Stimulated activated CD8-positive, alpha-beta memory T cell treated with anti-CD3 and anti-CD28 coated beads, Interleukin-15, amount 100 ng/mL, for 4 hours (primary cell): ENCODE data around the gene FNTB.

Experiments
- DNase-seq, 2 donors: peaks; one replicate each; pipeline ENCODE4 v3.0.0-alpha.2; 2020; ENCODE audit warnings: low read depth in 2 of 2

Gene FNTB, protein sequence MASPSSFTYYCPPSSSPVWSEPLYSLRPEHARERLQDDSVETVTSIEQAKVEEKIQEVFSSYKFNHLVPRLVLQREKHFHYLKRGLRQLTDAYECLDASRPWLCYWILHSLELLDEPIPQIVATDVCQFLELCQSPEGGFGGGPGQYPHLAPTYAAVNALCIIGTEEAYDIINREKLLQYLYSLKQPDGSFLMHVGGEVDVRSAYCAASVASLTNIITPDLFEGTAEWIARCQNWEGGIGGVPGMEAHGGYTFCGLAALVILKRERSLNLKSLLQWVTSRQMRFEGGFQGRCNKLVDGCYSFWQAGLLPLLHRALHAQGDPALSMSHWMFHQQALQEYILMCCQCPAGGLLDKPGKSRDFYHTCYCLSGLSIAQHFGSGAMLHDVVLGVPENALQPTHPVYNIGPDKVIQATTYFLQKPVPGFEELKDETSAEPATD

DNA sequence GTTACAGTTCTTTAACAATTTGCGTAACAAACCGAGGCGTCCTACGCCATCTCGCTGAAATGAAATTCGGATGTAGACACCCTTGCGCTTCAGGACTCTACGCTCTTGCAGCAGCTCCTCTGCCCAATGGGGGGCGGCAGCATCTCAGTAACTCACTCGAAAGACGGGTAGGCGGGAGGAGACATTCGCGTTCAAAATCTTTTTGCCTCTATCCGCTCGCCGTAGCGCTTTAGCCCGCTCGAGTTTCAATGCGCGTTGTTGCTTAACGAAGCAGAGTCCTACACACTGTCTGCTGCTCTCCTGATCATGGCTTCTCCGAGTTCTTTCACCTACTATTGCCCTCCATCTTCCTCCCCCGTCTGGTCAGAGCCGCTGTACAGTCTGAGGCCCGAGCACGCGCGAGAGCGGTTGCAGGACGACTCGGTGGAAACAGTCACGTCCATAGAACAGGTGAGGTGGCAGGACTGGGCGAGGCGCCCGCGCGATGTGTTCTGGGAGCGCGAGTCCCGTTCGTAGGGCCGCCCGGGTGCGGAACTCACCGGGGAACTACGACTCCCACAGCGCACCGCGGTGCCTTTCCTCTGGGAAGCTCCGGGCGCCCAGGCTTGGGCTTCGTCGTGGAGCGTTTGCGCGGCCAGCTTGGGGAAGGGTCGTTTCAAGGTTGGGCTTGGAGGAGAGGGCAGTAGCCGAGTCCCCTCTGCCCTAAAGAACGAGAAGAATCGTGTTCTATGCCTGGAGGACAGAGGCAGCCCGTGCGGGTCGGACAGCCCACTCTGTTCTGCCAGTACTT lies at the start of gene FNTB:
FNTB (plus strand) TSS at position 248 of the 790 bp plus-strand sequence; CDS start at position 307, 59 bp downstream.
- DNase-seq: peak; percentile 84 to 88

DNA sequence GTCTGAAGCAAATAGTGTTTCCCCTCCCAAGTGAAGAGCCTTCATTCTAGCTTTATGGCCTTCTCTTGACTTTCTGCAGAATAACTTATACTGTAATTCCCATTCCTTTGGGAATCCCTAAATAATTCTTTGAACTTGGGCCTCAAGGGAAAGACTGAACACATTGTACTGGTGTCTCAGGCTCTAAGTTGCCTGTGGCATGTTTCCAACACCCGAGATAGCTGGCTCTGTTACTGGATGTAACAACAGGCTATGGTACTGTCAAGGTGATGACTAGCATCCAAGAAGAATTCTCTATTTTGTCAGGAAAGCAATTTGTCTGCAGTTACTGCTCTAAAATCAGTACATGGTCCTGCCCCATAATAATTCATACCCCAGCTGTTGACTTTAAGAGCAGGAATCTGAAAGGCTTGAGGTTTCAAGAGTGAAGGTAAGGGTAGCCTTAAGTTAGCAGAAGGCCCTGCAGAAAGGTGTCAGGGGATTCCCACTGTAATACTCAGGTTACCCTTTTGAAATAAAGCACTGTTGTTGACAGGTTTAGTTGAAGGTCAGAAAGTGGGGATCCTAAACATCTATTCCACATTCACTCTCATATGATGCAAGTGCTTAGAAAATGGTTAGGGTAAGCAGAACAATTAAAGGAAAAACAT lies 49.4 kb upstream of the FNTB start:
- no peak for DNase-seq

DNA sequence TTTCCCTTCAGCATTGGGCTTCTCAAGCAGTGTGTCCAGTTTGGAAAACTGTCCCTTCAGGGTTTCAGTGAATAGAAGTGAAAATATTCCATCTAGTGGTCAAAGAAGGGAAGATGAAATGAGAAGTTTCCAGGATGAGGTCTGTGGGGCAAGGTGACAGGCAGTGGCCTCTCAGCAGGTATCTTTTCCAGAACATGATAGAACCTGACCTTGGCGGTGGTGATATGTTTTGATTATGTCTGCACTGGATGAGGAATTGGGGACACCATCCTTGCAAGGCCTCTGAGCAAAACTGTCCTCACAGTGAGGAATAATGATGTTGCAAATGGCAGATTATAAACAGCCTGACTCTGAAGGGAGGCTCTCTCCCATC lies 48.9 kb upstream of the FNTB start:
- no peak for DNase-seq

DNA sequence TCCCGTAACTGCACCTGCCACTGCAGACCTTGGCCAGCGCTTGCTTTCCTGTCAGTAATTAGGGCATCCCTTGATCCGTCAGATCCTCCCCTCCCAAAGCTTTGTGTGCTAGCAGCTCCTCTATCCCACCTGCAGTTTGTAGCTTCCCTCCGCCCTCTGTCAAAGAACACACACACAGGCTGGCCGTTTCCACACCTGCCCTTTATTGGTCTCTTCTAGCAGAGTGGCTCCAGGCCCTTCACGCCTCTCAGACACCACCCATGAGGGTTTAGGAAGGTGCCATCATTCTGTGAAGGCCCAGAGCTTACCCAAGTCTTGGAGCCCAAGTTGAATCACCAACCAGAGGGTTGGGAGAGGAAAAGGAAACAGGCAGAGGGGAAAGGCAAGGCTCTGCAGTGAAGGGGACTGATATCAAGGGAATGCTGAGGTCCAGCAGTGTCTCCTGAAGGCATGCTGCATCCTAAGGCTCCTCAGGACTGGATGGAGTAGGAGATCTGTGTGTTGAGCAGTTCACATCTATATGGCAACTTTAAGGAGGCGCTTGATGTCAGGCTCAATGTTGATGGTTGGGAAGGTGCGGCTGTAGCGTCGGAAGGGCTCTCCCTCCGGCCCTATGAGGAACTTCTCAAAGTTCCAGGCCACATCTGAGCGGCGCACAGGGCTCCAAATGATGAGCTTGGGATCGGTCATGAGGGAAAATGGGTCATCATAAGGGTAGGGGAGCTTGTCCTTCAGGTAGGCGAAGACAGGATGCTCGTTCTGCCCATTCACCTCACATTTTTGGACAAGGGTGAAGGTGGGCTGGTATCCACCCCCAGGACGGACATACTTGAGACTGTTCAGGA lies 47.5 kb upstream of the FNTB start:
- no peak for DNase-seq

DNA sequence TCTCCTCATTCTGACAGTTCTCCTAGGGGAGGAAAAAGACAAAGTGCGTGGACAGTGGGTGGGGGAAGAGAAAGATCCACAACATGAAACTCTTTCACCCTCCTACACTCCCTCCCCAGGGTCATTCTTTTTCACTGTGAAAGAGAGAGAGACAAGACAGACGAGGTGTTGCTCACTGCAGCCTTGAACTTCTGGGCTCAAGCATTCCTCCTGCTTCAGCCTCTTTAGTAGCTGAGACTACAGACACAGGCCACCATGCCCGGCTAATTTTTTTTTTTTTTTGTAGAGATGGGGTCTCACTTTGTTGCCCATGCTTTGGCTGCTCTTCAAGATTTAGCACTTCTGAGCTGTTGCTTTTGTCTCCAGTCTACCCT lies 46.9 kb upstream of the FNTB start:
- no peak for DNase-seq

DNA sequence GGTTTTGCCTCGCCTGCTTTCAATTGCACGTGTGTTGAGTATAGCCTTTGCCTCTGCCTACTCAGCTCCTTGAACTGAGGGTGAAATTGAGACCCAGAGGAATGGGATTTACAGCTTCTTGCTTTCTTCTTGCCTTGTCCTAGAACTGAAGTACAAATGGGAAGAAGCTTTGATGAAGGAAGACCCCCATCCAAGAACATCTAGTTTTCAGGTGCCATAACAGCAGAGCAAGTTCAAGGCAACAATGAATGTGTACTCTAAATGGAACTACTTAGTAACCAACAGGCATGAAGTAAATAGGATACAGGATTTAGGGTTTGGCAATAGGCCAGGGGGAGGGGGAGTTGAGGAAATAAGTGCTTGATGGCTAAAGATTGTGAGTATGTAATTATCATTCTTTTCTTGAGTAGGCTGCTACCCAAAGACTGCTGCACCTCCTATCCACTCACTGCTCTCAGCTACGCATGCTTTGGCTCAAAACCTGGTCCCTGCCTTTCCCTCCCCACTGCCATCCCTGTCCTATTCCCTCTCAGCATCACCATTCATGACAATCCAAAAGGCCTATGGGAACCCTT lies 46.3 kb upstream of the FNTB start:
- no peak for DNase-seq

DNA sequence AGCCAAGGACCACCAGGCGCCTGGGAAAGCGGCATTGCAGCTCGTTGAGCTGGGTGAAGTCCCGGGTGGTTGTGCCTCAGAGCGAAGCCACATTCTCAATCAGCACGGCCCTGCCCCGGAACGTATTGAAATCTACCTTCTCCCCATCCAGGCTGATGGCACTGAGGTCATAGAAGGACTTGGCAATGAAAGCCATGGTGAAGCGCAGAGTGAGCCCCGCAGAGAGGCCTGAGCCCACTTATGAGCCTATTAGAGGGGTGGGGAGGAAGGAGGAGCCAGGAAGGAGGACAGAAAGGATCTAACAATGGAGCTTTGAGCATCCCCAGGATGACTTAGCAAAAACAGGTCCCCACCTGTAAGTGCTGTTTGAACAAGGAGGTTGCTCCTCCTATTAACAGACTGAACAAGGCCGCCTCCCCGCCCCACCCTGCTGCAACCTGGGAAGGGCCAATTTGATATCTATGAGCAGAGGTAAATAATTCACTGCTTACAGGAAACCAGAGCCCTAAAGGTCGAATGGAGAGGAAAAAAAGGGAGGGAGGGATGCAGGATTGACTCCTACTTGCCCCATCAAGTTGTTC lies 44.1 kb upstream of the FNTB start, which contains the start of gene GPX2:
GPX2 (minus strand) TSS at position 215 of the 581 bp plus-strand sequence; CDS start at position 196, 19 bp downstream.
- DNase-seq: no peak

DNA sequence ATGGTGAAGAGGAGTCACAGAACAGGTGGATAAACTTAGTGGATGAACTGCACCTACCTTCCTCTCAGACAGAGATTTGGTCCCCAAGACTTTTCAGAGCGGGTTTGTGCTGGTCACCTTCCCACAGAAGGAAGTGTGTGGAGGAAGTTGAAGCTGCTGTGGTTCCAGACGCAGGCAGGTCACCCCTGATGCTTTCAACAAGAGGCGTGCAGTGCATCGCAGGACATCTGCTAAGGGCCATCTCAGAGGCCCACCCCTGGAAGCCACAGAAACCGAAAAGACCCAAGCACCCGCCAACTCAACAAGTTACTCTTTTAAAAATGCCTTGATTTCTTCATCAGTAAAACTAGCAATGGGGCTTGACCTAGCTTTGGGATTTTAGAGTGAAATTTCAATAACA lies 43.1 kb upstream of the FNTB start:
- DNase-seq: no peak

DNA sequence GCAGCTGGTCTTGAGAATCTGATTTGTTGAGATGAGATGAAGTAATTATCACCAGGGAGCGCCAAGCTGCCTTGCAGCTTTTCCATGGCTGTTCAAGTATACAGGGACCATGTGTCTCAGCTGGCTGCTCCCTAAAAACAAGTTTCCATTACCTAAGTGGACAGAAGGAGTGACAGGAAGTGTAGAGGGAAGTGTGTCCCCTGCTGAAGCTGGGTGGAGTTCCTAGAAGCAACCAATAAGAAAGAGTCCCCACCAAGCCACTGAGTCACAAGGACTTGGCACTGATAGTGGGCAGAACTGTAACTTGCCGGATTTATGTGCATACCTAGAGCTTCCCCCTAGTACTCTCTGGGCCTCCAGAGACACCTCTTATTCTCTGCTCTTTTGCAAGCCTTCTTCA lies 42.7 kb upstream of the FNTB start:
- no peak for DNase-seq

DNA sequence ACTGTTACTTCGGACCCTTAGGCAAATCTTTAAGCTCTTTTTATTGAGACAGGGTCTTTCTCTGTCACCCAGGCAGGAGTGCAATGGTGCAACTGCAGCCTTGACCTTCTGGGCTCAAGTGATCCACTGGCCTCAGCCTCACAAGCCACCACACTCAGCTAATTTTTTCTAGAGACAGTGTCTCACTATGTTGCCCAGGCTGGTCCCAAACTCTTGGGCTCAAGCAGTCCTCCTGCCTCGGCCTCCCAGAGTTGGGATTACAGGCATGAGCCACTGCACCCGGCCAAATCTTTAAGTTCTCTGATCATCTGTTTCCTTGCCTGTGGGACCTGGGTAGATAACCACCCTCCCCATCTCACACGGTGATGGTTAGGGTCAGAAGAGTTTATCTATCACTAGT lies 41.8 kb upstream of the FNTB start:
- DNase-seq: no peak

DNA sequence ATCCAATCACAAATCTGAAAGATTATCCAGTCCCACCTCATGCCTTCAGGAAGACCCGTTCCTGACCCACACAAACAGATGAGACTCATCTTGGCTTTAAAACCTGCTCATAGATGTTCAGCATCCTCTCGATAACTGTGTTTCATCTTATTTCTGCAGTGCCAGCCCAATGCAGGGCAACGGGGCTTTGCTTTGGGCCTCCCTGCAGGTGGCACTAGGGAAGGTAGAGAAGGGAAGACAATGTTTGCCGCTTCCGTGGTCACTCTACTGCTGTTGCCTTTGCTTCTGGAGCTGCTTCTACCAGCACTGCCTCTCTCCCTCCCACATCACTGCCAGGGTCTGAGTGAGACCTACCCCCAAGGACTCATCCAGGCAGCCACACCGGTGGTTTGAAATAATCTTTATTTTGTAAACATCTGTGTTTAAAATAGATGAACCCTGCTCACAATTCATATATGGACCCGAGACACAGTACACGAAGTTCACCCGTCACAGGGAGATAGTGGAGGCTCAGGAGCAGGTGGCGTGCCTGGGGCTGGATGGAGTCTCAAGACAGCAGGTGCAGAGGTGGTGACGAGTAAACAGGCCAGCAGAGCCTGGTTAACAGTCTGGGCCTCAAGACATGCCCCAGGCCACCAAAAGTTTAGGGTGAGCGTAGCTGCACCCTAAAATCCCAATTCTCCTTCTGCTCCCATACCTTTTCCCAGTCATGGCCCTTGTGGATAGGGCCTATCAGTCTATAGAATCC lies 41.1 kb upstream of the FNTB start:
- DNase-seq: no peak

DNA sequence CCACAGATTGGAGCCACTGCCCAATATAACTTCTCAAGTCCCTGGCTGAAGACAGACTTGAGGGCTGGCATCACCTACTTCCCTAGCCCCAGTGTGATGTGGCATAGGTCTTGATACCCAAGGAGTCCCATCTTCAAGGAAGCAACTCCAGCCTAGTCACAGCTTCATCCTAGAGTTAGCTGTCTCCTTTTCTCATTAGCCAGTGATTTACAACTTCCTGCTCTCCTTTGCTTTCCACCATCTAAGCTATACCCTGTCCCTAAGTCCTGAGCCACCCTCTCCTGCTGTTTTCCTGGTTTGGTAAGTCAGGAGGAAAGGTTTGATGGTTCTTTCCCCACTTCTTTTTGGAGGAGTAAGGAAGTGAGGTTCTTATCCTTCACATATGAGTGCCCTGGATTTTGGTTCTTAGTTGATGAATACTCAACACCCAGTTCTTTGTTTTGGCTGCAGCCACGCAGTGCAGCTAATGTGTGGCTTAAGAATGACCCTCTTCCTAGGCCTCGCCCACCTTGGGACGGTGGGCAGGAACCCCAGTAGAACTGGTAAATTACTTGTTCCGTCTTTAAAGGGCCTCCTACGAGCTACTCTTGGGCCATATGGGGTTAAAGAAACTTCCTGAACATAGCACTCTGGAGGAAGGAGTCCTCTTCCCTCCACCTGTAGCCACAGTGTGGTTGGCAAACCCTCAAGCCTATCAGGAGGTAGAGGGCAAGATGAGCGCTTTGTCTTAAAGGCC lies 40.2 kb upstream of the FNTB start:
- DNase-seq: no peak

DNA sequence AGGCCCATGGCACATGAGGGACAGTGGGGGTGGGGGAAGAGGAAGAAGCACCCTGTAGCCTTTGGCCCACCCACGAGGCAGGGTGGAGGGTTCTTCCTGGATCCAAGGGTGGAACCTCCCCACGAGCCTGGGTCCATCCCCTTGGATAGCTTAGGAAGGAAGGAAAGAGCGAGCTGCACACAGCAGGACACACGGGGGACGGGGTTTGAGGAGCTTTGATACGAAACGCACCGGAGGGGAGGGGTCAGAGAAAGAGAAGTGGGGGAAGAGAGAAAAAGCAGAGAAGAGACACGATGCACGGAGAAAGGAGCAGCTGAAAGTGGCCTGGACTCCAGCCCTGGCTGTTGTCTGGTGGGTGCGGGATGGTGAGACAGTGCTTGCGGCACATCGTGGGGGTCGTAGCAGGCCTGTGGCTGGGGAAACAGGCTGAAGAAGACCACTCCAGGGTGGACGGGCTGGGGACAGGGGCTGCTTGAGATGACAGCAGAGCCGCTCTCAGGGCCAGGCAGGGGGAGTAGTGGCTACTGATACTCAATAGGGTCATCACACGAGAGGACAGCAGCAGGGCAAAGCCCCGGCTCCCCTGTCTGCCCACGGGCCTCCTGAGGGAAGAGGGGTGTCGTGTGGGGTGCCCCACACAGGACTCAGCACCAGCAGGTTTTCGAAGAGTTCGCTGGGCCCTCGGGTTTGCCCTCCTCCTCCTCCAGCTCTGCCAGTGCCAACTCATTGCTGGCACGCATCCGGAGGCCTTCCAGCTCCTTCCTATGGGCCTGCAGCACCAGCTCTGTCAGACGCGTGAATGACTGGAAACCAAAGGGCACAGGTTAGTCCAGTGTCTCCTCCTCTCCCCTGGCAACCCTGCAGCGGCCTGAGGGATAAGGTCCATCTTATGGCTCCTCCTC lies 38.7 kb upstream of the FNTB start:
- no peak for DNase-seq

DNA sequence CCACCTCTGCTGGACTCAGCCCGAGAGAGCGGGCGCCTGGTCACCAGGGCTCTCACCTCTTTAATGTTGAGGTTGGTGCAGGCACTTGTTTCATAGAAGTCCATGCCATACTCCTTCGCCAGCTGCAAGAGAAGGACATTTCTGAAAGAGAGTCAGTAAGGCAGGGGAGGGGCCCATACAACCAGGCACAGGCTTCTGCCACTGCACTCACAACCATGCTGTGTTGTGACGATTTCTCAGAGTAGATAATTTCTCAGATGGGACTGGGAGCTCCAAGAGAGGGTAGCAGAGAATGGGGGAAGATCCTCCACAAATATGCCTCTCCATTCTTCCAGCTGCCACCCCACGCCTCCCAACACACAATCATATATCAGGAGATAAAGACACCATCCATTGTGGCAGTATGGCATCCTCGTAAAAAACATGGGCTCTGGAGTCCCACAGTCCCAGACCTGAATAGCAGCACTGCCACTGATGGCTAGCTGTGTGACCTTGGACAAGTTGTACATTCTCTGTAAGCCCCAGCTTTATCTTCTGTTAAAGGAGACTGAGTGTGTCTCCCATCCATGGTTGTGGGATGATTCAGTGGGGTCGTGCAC lies 38.0 kb upstream of the FNTB start:
- DNase-seq: no peak

DNA sequence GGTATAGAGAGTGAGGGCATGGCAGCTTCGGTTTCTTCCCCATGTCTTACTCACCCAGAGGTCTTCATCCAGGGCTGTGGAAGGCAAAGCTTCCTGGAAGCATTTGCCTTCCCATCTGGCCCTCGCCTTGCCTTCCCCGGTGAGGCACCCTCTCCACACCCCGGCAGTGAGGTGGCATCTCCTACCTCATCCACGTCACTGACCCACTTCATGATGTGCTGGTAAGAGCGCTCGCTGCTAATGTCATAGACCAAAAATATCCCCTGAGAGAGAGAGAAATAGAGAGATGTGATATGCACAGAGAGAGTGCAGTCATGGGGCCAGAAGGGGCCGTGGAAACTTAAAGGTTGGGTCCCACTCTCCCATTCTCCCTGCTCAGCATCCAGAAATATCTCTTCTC lies 35.8 kb upstream of the FNTB start:
- DNase-seq: no peak

DNA sequence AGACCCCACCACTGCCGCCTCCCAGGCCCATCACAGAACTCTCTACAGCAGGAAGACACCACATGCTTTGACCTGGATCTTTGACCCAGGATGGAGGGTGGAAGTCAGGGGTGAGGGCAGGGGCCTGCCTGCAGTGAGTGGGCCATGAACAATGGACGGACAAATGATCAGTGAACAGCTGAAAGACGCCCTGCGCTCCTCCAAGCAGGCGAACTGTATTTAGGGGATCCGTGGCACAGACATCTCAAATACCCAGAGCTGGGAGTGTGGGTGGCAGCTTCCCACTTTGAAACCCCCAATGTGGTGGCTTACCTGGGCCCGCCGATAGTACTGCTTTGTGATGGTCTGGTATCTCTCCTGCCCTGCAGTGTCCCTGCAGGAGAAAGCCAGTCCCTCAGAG lies 35.4 kb upstream of the FNTB start:
- DNase-seq: no peak

DNA sequence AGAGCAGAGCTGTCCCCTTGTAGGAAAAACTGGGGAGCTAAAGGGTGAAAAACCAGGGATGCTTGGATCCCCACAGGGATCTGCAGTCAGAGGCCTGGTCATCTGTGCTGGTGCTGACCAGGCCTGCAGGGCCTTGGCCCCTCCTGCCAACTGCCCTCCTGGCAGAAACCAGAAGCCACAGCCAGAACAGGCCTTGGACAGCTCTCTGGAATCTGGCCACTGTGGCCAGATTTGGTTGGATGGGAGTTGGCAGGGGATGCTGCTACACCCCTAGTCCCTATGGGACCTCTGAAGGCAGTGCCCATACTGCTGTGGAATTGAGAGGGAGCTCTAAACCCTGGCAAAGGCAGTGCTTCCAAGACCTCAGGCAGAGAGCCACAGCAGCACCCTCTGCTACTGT lies 35.0 kb upstream of the FNTB start:
- no peak for DNase-seq
